T-cell (primary cell): ENCODE measurements around the gene GRM8. TPM values are rescaled to one million over a fixed set of nuclear protein-coding genes. Genes with fewer than 3 reads are reported as not detected.

Source experiments
- ATAC-seq, 4 experiments: fragments of 200-7000 bp in 3 of 4; fragments of 150-1000 bp in 1 of 4; cut with Tn5 transposase; replicated peaks in 1 of 4; 1 replicate in 3 of 4; 2 replicates in 1 of 4; pipeline ENCODE4 v1.10.0; 2021; ENCODE audit warnings: moderate library complexity in 3 of 4, mild to moderate bottlenecking in 2 of 4, moderate number of reproducible peaks in 1 of 4
- CTCF ChIA-PET, 2 donors: fragments of 300-600 bp; sonication (Branson Sonifier 250); formaldehyde crosslinking; loops; one replicate each; lab custom pipeline; 2022; ENCODE audit warnings: antibody characterized with exemption in 2 of 2; lab: Charles Lee
- POLR2A ChIA-PET, 2 donors: fragments of 300-600 bp; sonication (Branson Sonifier 250); formaldehyde crosslinking; loops; one replicate each; lab custom pipeline; 2022; ENCODE audit warnings: antibody characterized with exemption in 2 of 2; lab: Charles Lee
- DNase-seq, 35 experiments: peaks; one replicate each; pipeline versions ENCODE4 v3.0.0 to v3.0.0-alpha.2; 2013 to 2023
- H3K27ac ChIP-seq: one replicate; pipeline ENCODE4 v1.5.1; 2013; ENCODE audit warnings: low read length
- H3K27me3 ChIP-seq, 2 experiments: replicated peaks in 1 of 2; 1 replicate in 1 of 2; 2 replicates in 1 of 2; pipeline versions ENCODE4 v1.6.1 to v1.7.0; 2013; ENCODE audit warnings: low read length in 1 of 2, mixed read lengths in 1 of 2; ENCODE audit not compliant: control insufficient read depth in 2 of 2, insufficient read depth in 2 of 2; ENCODE audit errors: extremely low read depth in 1 of 2
- H3K36me3 ChIP-seq, 2 donors: 1 replicate in 1 of 2; 2 replicates in 1 of 2; pipeline versions ENCODE4 v1.6.1 to v1.7.0; 2013; ENCODE audit warnings: low read length in 1 of 2; ENCODE audit not compliant: control insufficient read depth in 2 of 2, insufficient read depth in 1 of 2; ENCODE audit errors: extremely low read depth in 1 of 2
- H3K4me1 ChIP-seq, 2 experiments: 1 replicate in 1 of 2; 2 replicates in 1 of 2; pipeline versions ENCODE4 v1.6.1 to v1.7.0; 2013; ENCODE audit warnings: low read length in 2 of 2, mixed read lengths in 1 of 2; ENCODE audit not compliant: insufficient read depth in 2 of 2, control insufficient read depth in 1 of 2; ENCODE audit errors: extremely low read depth in 1 of 2
- H3K4me3 ChIP-seq, 2 donors: 1 replicate in 1 of 2; 2 replicates in 1 of 2; pipeline versions ENCODE4 v1.5.1 to v1.7.0; 2013; ENCODE audit warnings: mild to moderate bottlenecking in 2 of 2, low read length in 1 of 2, moderate library complexity in 1 of 2; ENCODE audit not compliant: control insufficient read depth in 1 of 2; ENCODE audit errors: extremely low read depth in 1 of 2
- H3K9me3 ChIP-seq: 2 replicates; pipeline ENCODE4 v1.7.0; 2013
- H3K27ac Mint-ChIP-seq, 2 donors: one replicate each; pipeline ENCODE4 v1.8.0; 2020 to 2021; ENCODE audit warnings: mild to moderate bottlenecking in 2 of 2, mixed read lengths in 2 of 2
- H3K27me3 Mint-ChIP-seq, 2 donors: one replicate each; pipeline ENCODE4 v1.8.0; 2021 to 2022; ENCODE audit warnings: mixed read lengths in 2 of 2
- H3K36me3 Mint-ChIP-seq: one replicate; pipeline ENCODE4 v1.8.0; 2021; ENCODE audit warnings: mixed read lengths
- H3K4me1 Mint-ChIP-seq, 3 donors: one replicate each; pipeline ENCODE4 v1.8.0; 2020 to 2022; ENCODE audit warnings: mixed read lengths in 3 of 3, mild to moderate bottlenecking in 1 of 3
- H3K4me3 Mint-ChIP-seq, 3 donors: one replicate each; pipeline ENCODE4 v1.8.0; 2020 to 2022; ENCODE audit warnings: mild to moderate bottlenecking in 3 of 3, mixed read lengths in 3 of 3, moderate library complexity in 3 of 3
- H3K9me3 Mint-ChIP-seq, 3 donors: one replicate each; pipeline ENCODE4 v1.8.0; 2020 to 2022; ENCODE audit warnings: mixed read lengths in 3 of 3
- WGBS: methylation state at CpG from one replicate; pipeline ENCODE4 v1.1.5; 2013; ENCODE audit warnings: missing lambda C conversion rate; ENCODE audit not compliant: insufficient coverage; 5-methylcytosine and 5-hydroxymethylcytosine counted together
- total RNA-seq, 35 experiments: library from RNA in 6 of 35; stranded (reverse) in 6 of 35; fragments of 120-200 nt in 1 of 35; gene quantifications; one replicate each; pipeline versions ENCODE4 v1.2.1 to v1.2.4 and lab custom pipeline; 2013 to 2026

Gene GRM8
- total RNA-seq, 5 donors from 2014 or later (not counting 1 experiment from before 2014, with no cell fraction given), result not detected

- H3K27ac Mint-ChIP-seq, result no peak overlapping the region
- Histone ChIP-seq H3K4me3 (no peak overlapping the region), H3K36me3 (no peaks in the 10 kb centered on the region), H3K27me3 (no peaks in the 10 kb centered on the region), H3K9me3 (no peaks in the 10 kb centered on the region), H3K27ac (no peak overlapping the region), H3K4me1 (no peaks in the 10 kb centered on the region)
- ChIA-PET POLR2A (no interaction called here), CTCF (no interaction called here)
- WGBS, result no CpG with 5 or more reads among the region's 3 CpGs
- no peaks in the 10 kb centered on the region for H3K27me3 Mint-ChIP-seq
- peaks cover 0 to 5% (median 4%) of the 10 kb centered on the region in 3 donors for H3K9me3 Mint-ChIP-seq
- ATAC-seq (no peak), DNase-seq (no peak)
- no peak overlapping the region for H3K4me3 Mint-ChIP-seq
- H3K4me1 Mint-ChIP-seq, result no peaks in the 10 kb centered on the region
- no peaks in the 10 kb centered on the region for H3K36me3 Mint-ChIP-seq
Measured at GRCh38 chr7:126529254-126529653, 723.5 kb downstream of the GRM8 start.

DNA sequence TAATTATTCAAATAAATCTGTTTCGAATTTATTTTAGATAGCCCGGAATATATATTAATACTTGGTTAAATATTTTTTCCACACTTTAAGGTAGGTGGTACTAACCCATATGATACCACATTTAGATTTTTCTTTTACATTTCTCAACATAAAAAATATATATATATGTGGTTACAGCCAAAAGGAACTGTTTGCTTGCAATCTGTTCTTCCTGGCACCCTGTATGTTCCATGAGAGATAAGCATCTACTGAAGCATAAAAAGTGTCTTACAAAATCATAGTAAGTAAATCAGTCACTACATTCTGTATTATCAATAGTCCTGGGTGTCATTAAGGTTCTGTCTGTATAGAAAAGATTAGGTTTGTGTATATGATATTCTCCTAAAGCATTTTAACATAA, 726.8 kb downstream of the GRM8 start:
- Histone ChIP-seq H3K9me3 (no peaks in the 10 kb centered on the region), H3K27me3 (no peaks in the 10 kb centered on the region), H3K36me3 (no peaks in the 10 kb centered on the region), H3K27ac (no peak overlapping the region), H3K4me3 (no peak overlapping the region), H3K4me1 (no peaks in the 10 kb centered on the region)
- CTCF ChIA-PET, result no interaction called here
- POLR2A ChIA-PET, result no interaction called here
- DNase-seq (no peak), ATAC-seq (no peak)
- Mint-ChIP-seq H3K27me3 (no peaks in the 10 kb centered on the region), H3K9me3 (peaks cover 0 to 5% (median 0%) of the 10 kb centered on the region in 3 donors), H3K27ac (no peak overlapping the region), H3K4me3 (no peak overlapping the region), H3K36me3 (no peaks in the 10 kb centered on the region), H3K4me1 (no peaks in the 10 kb centered on the region)
- no CpG with 5 or more reads among the region's 2 CpGs for WGBS

GRCh38 chr7:126524967-126525366, 727.8 kb downstream of the GRM8 start:
- H3K27me3 Mint-ChIP-seq, result no peaks in the 10 kb centered on the region

GRCh38 chr7:126511046-126511445, 741.7 kb downstream of the GRM8 start:
- H3K27me3 Mint-ChIP-seq, result no peaks in the 10 kb centered on the region
- Histone ChIP-seq H3K36me3 (no peaks in the 10 kb centered on the region), H3K9me3 (no peaks in the 10 kb centered on the region), H3K27me3 (no peaks in the 10 kb centered on the region), H3K4me3 (no peak overlapping the region), H3K27ac (no peak overlapping the region), H3K4me1 (no peaks in the 10 kb centered on the region)
- WGBS, result no CpG with 5 or more reads among the region's 2 CpGs
- ATAC-seq (no peak), DNase-seq (no peak)
- no peak overlapping the region for H3K27ac Mint-ChIP-seq
- H3K4me1 Mint-ChIP-seq, result no peaks in the 10 kb centered on the region
- POLR2A ChIA-PET, result no interaction called here
- no peaks in the 10 kb centered on the region for H3K36me3 Mint-ChIP-seq
- H3K9me3 Mint-ChIP-seq, result peaks cover 4 to 10% (median 4%) of the 10 kb centered on the region in 3 donors
- CTCF ChIA-PET, result no interaction called here
- no peak overlapping the region for H3K4me3 Mint-ChIP-seq

More at GRCh38 chr7:126524967-126525366, 727.8 kb downstream of the GRM8 start:
- peaks cover 0 to 8% (median 3%) of the 10 kb centered on the region in 3 donors for H3K9me3 Mint-ChIP-seq
- DNase-seq (no peak), ATAC-seq (no peak)
- CTCF ChIA-PET, result no interaction called here
- Histone ChIP-seq H3K27ac (no peak overlapping the region), H3K4me3 (no peak overlapping the region), H3K27me3 (no peaks in the 10 kb centered on the region), H3K9me3 (no peaks in the 10 kb centered on the region), H3K4me1 (no peaks in the 10 kb centered on the region), H3K36me3 (no peaks in the 10 kb centered on the region)
- no peak overlapping the region for H3K4me3 Mint-ChIP-seq
- H3K36me3 Mint-ChIP-seq, result no peaks in the 10 kb centered on the region
- POLR2A ChIA-PET, result no interaction called here
- no peak overlapping the region for H3K27ac Mint-ChIP-seq
- H3K4me1 Mint-ChIP-seq, result no peaks in the 10 kb centered on the region
- no CpG with 5 or more reads among the region's 1 CpG for WGBS

GRCh38 chr7:126501617-126502016, 751.1 kb downstream of the GRM8 start:
- H3K36me3 Mint-ChIP-seq, result no peaks in the 10 kb centered on the region
- no peaks in the 10 kb centered on the region for H3K27me3 ChIP-seq
- CTCF ChIA-PET, result no interaction called here
- H3K4me3 ChIP-seq, result no peak overlapping the region
- no peaks in the 10 kb centered on the region for H3K9me3 ChIP-seq
- no peaks in the 10 kb centered on the region for H3K4me1 Mint-ChIP-seq
- POLR2A ChIA-PET, result no interaction called here
- DNase-seq (no peak), ATAC-seq (no peak)
- no peak overlapping the region for H3K27ac Mint-ChIP-seq
- H3K27me3 Mint-ChIP-seq, result no peaks in the 10 kb centered on the region
- no peak overlapping the region for H3K27ac ChIP-seq
- no peaks in the 10 kb centered on the region for H3K4me1 ChIP-seq
- H3K9me3 Mint-ChIP-seq, result peaks cover 5 to 9% (median 6%) of the 10 kb centered on the region in 3 donors
- no peak overlapping the region for H3K4me3 Mint-ChIP-seq
- 85% methylated on average over 1 of the region's 2 CpGs for WGBS
- H3K36me3 ChIP-seq, result no peaks in the 10 kb centered on the region

- no CpG with 5 or more reads among the region's 5 CpGs for WGBS
Measured at GRCh38 chr7:126499481-126499880, 753.3 kb downstream of the GRM8 start.

DNA sequence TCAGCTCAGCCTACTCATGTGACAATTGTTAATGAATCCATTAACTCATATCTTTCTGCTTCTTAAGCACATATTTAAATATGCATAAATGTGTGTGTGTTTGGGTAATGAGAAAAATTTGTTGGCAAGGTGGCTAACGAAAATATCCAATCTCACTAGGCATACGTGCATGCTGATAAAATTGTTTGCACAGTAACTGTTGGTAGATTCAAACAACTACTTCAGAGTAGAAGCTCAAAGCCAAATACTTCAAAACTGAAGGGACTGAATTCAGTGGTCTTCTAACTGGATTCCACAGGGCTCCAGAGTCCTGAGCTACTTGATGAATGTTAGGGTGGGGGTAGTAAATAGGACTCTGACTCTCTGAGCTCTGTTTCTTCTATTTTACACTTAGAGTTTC, 757.0 kb downstream of the GRM8 start:
- H3K36me3 Mint-ChIP-seq, result no peaks in the 10 kb centered on the region
- no peaks in the 10 kb centered on the region for H3K4me1 ChIP-seq

More at GRCh38 chr7:126499481-126499880, 753.3 kb downstream of the GRM8 start:
- no peaks in the 10 kb centered on the region for H3K36me3 ChIP-seq
- no peaks in the 10 kb centered on the region for H3K4me1 ChIP-seq
- H3K36me3 Mint-ChIP-seq, result no peaks in the 10 kb centered on the region
- no peak overlapping the region for H3K4me3 Mint-ChIP-seq
- H3K27ac ChIP-seq, result no peak overlapping the region
- H3K9me3 ChIP-seq, result no peaks in the 10 kb centered on the region
- no peak overlapping the region for H3K27ac Mint-ChIP-seq
- H3K27me3 ChIP-seq, result no peaks in the 10 kb centered on the region
- H3K9me3 Mint-ChIP-seq, result peaks cover 5 to 11% (median 9%) of the 10 kb centered on the region in 3 donors
- ATAC-seq (no peak), DNase-seq (no peak)
- no peaks in the 10 kb centered on the region for H3K27me3 Mint-ChIP-seq
- ChIA-PET POLR2A (no interaction called here), CTCF (no interaction called here)
- H3K4me1 Mint-ChIP-seq, result no peaks in the 10 kb centered on the region
- no peak overlapping the region for H3K4me3 ChIP-seq

More for the DNA sequence above, 757.0 kb downstream of the GRM8 start:
- POLR2A ChIA-PET, result no interaction called here
- WGBS, result no CpG with 5 or more reads among the region's 2 CpGs
- no peak for DNase-seq
- no peaks in the 10 kb centered on the region for H3K36me3 ChIP-seq
- no peaks in the 10 kb centered on the region for H3K27me3 ChIP-seq
- H3K27ac ChIP-seq, result no peak overlapping the region
- H3K9me3 ChIP-seq, result no peaks in the 10 kb centered on the region
- Mint-ChIP-seq H3K27ac (no peak overlapping the region), H3K4me3 (no peak overlapping the region), H3K27me3 (no peaks in the 10 kb centered on the region), H3K4me1 (no peaks in the 10 kb centered on the region), H3K9me3 (peaks cover 3 to 11% (median 9%) of the 10 kb centered on the region in 3 donors)
- no peak for ATAC-seq
- CTCF ChIA-PET, result interaction anchor here in 1 of 2 donors (0.7 kb wide), 1 partner anchor 218 kb away, joined by 3 read pairs; no protein-coding TSS in a partner anchor
- H3K4me3 ChIP-seq, result no peak overlapping the region
